Lung (tissue), 12 donors: ENCODE results near the gene MAN2B2. TPM values are rescaled to one million over a fixed set of nuclear protein-coding genes. Genes with fewer than 3 reads are reported as not detected.

Source experiments
- ATAC-seq: fragments of 200-7000 bp; cut with Tn5 transposase; one replicate; pipeline ENCODE4 v1.9.1; 2020; ENCODE audit warnings: moderate number of reproducible peaks; ENCODE audit not compliant: insufficient read depth, low FRiP score
- DNase-seq, 3 donors: peaks; one replicate each; pipeline ENCODE4 v3.0.0-alpha.2; 2013 to 2017
- H3K27ac ChIP-seq, 2 donors: one replicate each; pipeline ENCODE4 v1.5.1; 2013; ENCODE audit warnings: mild to moderate bottlenecking in 2 of 2, moderate library complexity in 2 of 2, control low read depth in 1 of 2, inconsistent platforms in 1 of 2, low read depth in 1 of 2, low read length in 1 of 2
- H3K27me3 ChIP-seq, 3 donors: one replicate each; pipeline ENCODE4 v1.5.1; 2013; ENCODE audit warnings: low read length in 2 of 3; ENCODE audit not compliant: control insufficient read depth in 3 of 3, insufficient read depth in 3 of 3
- H3K36me3 ChIP-seq, 4 donors: one replicate each; pipeline ENCODE4 v1.5.1; 2013; ENCODE audit warnings: low read length in 4 of 4, mild to moderate bottlenecking in 1 of 4, moderate library complexity in 1 of 4; ENCODE audit not compliant: control insufficient read depth in 4 of 4, insufficient read depth in 4 of 4
- H3K4me1 ChIP-seq, 5 donors: one replicate each; pipeline ENCODE4 v1.5.1; 2013; ENCODE audit warnings: low read length in 5 of 5, mild to moderate bottlenecking in 2 of 5, moderate library complexity in 1 of 5; ENCODE audit not compliant: control insufficient read depth in 5 of 5, insufficient read depth in 5 of 5
- H3K4me3 ChIP-seq: one replicate; pipeline ENCODE4 v1.5.1; 2013; ENCODE audit warnings: mild to moderate bottlenecking, control low read depth, moderate library complexity
- H3K9ac ChIP-seq, 2 donors: one replicate each; pipeline ENCODE4 v1.5.1; 2013; ENCODE audit warnings: low read length in 2 of 2, control low read depth in 1 of 2; ENCODE audit not compliant: insufficient read depth in 1 of 2
- H3K9me3 ChIP-seq, 4 donors: one replicate each; pipeline ENCODE4 v1.5.1; 2013; ENCODE audit warnings: low read length in 3 of 4, mild to moderate bottlenecking in 1 of 4, moderate library complexity in 1 of 4; ENCODE audit not compliant: control insufficient read depth in 4 of 4, insufficient read depth in 3 of 4
- CTCF ChIP-seq: IDR thresholded peaks from 2 replicates; pipeline ENCODE4 v1.5.1; 2012; ENCODE audit warnings: mild to moderate bottlenecking; ENCODE audit errors: control extremely low read depth, extremely low read depth
- WGBS, 2 donors: extraction: QIAGEN DNeasy Blood & Tissue Kit; methylation state at CpG; one replicate each; pipeline ENCODE4 v1.1.7; 2013; 5-methylcytosine and 5-hydroxymethylcytosine counted together
- polyA plus RNA-seq, 2 donors: library from polyadenylated mRNA; stranded (reverse); fragments of 200-250 nt; gene quantifications; one replicate each; pipeline ENCODE4 v1.2.1, GENCODE V29; 2013
- total RNA-seq, 2 donors: library from RNA; depleted of rRNA in 1 of 2; stranded (reverse); fragments of >200 nt in 1 of 2; gene quantifications; one replicate each; pipeline ENCODE4 v1.2.1, GENCODE V29; 2014 to 2021
- donor health status: control.
- donor health status: control.
- donor health status: Bipolar disorder and iron deficiency.
- donor health status: healthy.
- donor health status: DM: yes; HTN: yes; CAD: no.

Gene MAN2B2
- total and polyA plus RNA-seq, 4 donors = 6.5 to 36.1 (median 16.5) TPM

GRCh38 chr4:6619466-6620255, 44.7 kb downstream of the MAN2B2 start:
- DNase-seq = no peak
- Histone ChIP-seq H3K9me3 (no peaks in the 10 kb centered on the region), H3K27ac (no peak overlapping the region), H3K4me1 (no peaks in the 10 kb centered on the region), H3K9ac (no peak overlapping the region), H3K27me3 (no peaks in the 10 kb centered on the region), H3K36me3 (peaks cover 0 to 43% (median 10%) of the 10 kb centered on the region in 4 donors), H3K4me3 (no peak overlapping the region)
- WGBS, 2 donors = 88 to 92% methylated on average over 24 of the region's 24 CpGs
- ATAC-seq = no peak
- TF ChIP-seq CTCF = no peak

DNA sequence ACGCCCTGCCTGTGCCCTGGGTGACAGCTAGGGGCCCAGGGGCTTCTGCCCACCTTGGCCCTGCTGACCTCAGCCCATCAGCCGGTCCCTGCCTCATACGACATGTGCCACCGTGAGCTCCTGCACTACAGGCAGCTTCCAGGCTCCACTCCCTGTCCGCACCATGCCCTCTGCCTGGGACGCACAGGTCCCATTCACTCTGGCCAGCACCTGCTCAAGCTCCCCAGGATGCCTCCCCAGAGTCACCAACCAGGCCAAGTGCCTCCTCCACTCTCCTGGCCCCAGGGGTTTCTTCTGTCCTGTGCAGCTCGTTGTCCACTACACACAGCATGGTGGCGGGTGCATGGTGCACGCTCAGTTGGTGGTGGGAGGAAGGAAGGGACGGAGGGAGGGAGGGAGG, 45.3 kb downstream of the MAN2B2 start:
- Histone ChIP-seq H3K4me1 (no peaks in the 10 kb centered on the region), H3K9ac (no peak overlapping the region), H3K4me3 (no peak overlapping the region), H3K27me3 (no peaks in the 10 kb centered on the region), H3K27ac (no peak overlapping the region), H3K36me3 (peaks cover 0 to 38% (median 6%) of the 10 kb centered on the region in 4 donors), H3K9me3 (no peaks in the 10 kb centered on the region)
- DNase-seq (no peak), ATAC-seq (no peak)
- 93 to 94% methylated on average over 10 of the region's 10 CpGs for WGBS, 2 donors
- no peak for TF ChIP-seq CTCF

- Histone ChIP-seq H3K4me3 (no peak overlapping the region), H3K9ac (no peak overlapping the region), H3K9me3 (no peaks in the 10 kb centered on the region), H3K27ac (no peak overlapping the region), H3K27me3 (no peaks in the 10 kb centered on the region), H3K4me1 (no peaks in the 10 kb centered on the region), H3K36me3 (peaks cover 0 to 37% (median 5%) of the 10 kb centered on the region in 4 donors)
- ATAC-seq (no peak), DNase-seq (no peak)
- 87 to 90% methylated on average over 10 of the region's 10 CpGs for WGBS, 2 donors
- TF ChIP-seq CTCF = no peak
Measured at GRCh38 chr4:6620891-6621555, 46.0 kb downstream of the MAN2B2 start.
